Measurements from ENCODE around the gene NDUFAF4.

DNA sequence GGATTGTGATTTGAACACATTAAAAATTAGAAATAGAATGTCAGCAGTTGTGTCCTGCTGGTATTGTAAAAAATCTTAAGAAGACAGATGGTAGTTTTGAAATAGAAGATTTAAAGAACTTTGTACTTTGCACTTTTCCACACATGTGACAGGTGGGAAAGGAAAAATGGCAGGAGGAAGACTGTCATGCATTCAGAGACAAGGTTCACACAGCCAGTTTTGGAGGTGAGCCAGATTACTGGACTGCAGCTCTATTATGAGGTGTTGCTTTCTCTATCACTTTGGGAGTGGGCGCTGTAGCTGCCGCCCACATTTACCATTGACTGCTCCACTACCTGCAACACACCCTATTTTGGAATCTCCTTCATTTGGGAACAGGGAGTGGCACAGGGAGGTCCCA, 12.1 kb upstream of the NDUFAF4 start:
- TF ChIP-seq, protein P1, sequence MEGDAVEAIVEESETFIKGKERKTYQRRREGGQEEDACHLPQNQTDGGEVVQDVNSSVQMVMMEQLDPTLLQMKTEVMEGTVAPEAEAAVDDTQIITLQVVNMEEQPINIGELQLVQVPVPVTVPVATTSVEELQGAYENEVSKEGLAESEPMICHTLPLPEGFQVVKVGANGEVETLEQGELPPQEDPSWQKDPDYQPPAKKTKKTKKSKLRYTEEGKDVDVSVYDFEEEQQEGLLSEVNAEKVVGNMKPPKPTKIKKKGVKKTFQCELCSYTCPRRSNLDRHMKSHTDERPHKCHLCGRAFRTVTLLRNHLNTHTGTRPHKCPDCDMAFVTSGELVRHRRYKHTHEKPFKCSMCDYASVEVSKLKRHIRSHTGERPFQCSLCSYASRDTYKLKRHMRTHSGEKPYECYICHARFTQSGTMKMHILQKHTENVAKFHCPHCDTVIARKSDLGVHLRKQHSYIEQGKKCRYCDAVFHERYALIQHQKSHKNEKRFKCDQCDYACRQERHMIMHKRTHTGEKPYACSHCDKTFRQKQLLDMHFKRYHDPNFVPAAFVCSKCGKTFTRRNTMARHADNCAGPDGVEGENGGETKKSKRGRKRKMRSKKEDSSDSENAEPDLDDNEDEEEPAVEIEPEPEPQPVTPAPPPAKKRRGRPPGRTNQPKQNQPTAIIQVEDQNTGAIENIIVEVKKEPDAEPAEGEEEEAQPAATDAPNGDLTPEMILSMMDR (IDR thresholded peaks at IDR 0.05; ENCODE audit: insufficient read depth, low read depth, low read length) = no peak
- no peak for TF ChIP-seq EZH2 (IDR thresholded peaks at IDR 0.05; ENCODE audit: insufficient read depth, low read length)
